C4-2B (cell line): Measurements from ENCODE around the gene TAS2R43.
"Not testable (repeated sequence)": the region's sequence is repeated elsewhere in the genome, so short reads cannot be mapped to it uniquely, and the experiment has no call there.

Experiments
- ZFX ChIP-seq: fragments of 450-650 bp; IDR thresholded peaks from 2 replicates; pipeline ENCODE4 v1.6.1; 2017
- TF ChIP-seq, protein P1 (sequence below): fragments of 450-650 bp; conservative IDR thresholded peaks from 2 replicates; pipeline ENCODE4 v1.5.1; 2017; ENCODE audit warnings: mild to moderate bottlenecking

DNA sequence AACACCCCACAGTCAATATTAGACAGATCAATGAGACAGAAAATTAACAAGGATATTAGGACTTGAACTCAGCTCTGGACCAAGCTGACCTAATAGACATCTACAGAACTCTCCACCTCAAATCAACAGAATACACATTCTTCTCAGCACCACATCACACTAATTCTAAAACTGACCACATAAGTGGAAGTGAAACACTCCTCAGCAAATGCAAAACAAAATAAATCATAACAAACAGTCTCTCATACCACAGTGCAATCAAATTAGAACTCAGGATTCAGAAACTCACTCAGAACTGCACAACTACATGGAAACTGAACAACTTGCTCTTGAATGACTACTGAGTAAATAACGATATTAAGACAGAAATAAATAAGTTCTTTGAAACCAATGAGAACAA is 19.1 kb upstream of the TAS2R43 start:
- TF ChIP-seq, protein P1, sequence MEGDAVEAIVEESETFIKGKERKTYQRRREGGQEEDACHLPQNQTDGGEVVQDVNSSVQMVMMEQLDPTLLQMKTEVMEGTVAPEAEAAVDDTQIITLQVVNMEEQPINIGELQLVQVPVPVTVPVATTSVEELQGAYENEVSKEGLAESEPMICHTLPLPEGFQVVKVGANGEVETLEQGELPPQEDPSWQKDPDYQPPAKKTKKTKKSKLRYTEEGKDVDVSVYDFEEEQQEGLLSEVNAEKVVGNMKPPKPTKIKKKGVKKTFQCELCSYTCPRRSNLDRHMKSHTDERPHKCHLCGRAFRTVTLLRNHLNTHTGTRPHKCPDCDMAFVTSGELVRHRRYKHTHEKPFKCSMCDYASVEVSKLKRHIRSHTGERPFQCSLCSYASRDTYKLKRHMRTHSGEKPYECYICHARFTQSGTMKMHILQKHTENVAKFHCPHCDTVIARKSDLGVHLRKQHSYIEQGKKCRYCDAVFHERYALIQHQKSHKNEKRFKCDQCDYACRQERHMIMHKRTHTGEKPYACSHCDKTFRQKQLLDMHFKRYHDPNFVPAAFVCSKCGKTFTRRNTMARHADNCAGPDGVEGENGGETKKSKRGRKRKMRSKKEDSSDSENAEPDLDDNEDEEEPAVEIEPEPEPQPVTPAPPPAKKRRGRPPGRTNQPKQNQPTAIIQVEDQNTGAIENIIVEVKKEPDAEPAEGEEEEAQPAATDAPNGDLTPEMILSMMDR = not testable (repeated sequence)
- TF ChIP-seq ZFX = not testable (repeated sequence)
